ENCODE results near the gene MAPK11. TPM values are rescaled to one million over a fixed set of nuclear protein-coding genes. Genes with fewer than 3 reads are reported as not detected.

MAPK11 gene
- total RNA-seq, 4 donors from 2014 or later, result 12.1 to 38.9 (median 20.4) TPM

DNA sequence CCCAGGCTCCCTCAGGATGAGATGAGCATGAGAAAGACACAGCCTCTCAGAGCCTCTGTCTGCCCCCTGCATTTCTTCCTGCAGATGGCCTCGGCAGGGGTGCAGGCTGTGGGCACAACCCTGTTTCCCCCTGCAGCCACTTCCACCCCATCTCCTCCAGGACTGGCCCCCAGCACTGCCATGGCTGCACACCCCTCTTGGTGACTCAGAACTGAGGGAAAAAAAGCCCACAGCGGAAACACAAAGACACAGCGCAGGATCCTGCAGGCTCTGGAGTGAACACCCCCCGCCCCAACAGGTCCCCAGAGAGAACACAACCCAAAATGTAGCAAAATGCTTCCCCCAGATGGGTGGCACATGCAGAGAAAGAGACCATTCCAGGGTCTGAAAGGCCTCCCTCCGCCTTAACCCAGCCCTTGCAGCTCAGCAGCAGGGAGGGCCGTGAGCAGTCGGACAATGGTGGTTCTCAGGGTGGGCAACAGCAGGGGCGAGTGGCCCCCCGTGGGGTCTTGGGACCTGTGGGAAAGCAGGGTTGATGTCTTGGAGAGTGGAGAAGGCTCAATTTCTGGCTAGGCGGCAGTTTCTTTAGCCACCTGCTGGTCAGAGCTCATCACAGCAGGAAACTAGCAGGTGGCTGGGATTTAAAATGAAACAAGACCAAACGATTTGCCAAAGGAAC lies 33.3 kb downstream of the MAPK11 start:
- ATAC-seq (ENCODE audit: low FRiP score), result no peak
- TF ChIP-seq, protein P1, sequence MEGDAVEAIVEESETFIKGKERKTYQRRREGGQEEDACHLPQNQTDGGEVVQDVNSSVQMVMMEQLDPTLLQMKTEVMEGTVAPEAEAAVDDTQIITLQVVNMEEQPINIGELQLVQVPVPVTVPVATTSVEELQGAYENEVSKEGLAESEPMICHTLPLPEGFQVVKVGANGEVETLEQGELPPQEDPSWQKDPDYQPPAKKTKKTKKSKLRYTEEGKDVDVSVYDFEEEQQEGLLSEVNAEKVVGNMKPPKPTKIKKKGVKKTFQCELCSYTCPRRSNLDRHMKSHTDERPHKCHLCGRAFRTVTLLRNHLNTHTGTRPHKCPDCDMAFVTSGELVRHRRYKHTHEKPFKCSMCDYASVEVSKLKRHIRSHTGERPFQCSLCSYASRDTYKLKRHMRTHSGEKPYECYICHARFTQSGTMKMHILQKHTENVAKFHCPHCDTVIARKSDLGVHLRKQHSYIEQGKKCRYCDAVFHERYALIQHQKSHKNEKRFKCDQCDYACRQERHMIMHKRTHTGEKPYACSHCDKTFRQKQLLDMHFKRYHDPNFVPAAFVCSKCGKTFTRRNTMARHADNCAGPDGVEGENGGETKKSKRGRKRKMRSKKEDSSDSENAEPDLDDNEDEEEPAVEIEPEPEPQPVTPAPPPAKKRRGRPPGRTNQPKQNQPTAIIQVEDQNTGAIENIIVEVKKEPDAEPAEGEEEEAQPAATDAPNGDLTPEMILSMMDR (IDR thresholded peaks at IDR 0.05), result no peak
- DNase-seq (ENCODE audit: low spot score), result no peak

- DNase-seq (ENCODE audit: low spot score) (no peak), ATAC-seq (ENCODE audit: low FRiP score) (no peak)
- TF ChIP-seq, protein P1 (IDR thresholded peaks at IDR 0.05), result no peak
These were observed 37.0 kb downstream of the MAPK11 start for GRCh38 chr22:50233223-50233622.

- DNase-seq (ENCODE audit: low spot score) (no peak), ATAC-seq (ENCODE audit: low FRiP score) (no peak)
- TF ChIP-seq, protein P1 (IDR thresholded peaks at IDR 0.05), result no peak
These were observed 37.6 kb downstream of the MAPK11 start for GRCh38 chr22:50232481-50233151.

- no peak for ATAC-seq (ENCODE audit: low FRiP score)
- DNase-seq (ENCODE audit: low spot score), result no peak
- TF ChIP-seq, protein P1 (IDR thresholded peaks at IDR 0.05), result no peak
These were observed 40.8 kb downstream of the MAPK11 start for GRCh38 chr22:50229370-50229769.

- ATAC-seq (ENCODE audit: low FRiP score) (no peak), DNase-seq (ENCODE audit: low spot score) (no peak)
- TF ChIP-seq, protein P1 (IDR thresholded peaks at IDR 0.05), result no peak
These were observed 41.8 kb downstream of the MAPK11 start for GRCh38 chr22:50228366-50228765.

DNA sequence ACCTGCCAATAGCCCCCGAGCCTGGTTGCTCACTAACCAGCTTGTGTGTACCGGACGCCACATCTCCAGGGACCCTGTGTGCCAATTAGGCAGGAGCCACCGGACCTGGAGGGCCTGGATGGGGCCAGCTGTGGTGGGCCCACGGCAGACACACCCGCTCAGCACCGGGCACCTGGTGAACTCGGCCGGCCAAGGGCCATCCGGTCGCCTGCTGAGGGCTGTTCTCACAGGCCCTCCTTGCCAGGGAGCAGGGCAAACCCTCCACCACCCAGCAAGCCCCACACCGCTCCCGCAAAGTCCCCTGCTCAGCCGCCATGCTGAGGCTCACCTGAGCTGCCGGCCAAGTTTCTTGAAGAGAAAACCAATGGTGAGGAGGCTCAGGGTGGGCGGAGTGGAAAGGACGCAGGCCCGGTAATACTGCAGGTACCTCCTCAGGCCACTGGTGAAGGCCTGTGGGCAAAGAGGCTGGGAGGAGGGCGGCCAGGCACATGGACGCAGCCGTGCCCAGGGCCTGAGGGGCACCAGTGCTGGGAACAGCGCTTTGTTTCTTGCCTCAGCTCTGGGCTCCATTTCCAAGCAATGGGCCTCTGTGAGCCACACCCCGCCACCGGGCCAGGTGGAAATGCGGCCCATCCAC lies 42.5 kb downstream of the MAPK11 start:
- ATAC-seq (ENCODE audit: low FRiP score), result no peak
- no peak for DNase-seq (ENCODE audit: low spot score)
- TF ChIP-seq, protein P1 (IDR thresholded peaks at IDR 0.05), result no peak
